Measurements from ENCODE around the gene SF3A1. TPM values are rescaled to one million over a fixed set of nuclear protein-coding genes. Genes with fewer than 3 reads are reported as not detected.

Gene SF3A1
- total RNA-seq, 1 experiment from 2014 or later = 272 TPM

GRCh38 chr22:30354644-30355043, 2.0 kb downstream of the SF3A1 start (continued):
- TF ChIP-seq ZNF512 (CRISPR knock-in tag; IDR thresholded peaks at IDR 0.05; ENCODE audit: borderline replicate concordance) = no peak
- TF ChIP-seq ATF1 (CRISPR knock-in tag; IDR thresholded peaks at IDR 0.05) = no peak
- no peak for TF ChIP-seq PRDM15 (CRISPR knock-in tag; IDR thresholded peaks at IDR 0.05)
- no peak for TF ChIP-seq ZNF138 (CRISPR knock-in tag; conservative IDR thresholded peaks at IDR 0.05)
- TF ChIP-seq CTCF (IDR thresholded peaks at IDR 0.05) = no peak
- no peak for TF ChIP-seq CREM (CRISPR knock-in tag; IDR thresholded peaks at IDR 0.05)
- no peak for TF ChIP-seq ZSCAN18 (CRISPR knock-in tag; IDR thresholded peaks at IDR 0.05)

- no peaks in the 10 kb centered on the region for H3K27me3 Mint-ChIP-seq (ENCODE audit: low read depth)
- no peak overlapping the region for H3K27ac Mint-ChIP-seq
- peaks cover 55% of the 10 kb centered on the region for H3K36me3 Mint-ChIP-seq
- CTCF ChIA-PET = no interaction called here
- no peak for TF ChIP-seq ZMAT4 (CRISPR knock-in tag; IDR thresholded peaks at IDR 0.05)
- no peak for TF ChIP-seq MYBL2 (CRISPR knock-in tag; IDR thresholded peaks at IDR 0.05)
- TF ChIP-seq PRRX2 (CRISPR knock-in tag; IDR thresholded peaks at IDR 0.05) = no peak
- no peak for TF ChIP-seq PRDM15 (CRISPR knock-in tag; IDR thresholded peaks at IDR 0.05)
- no peak for TF ChIP-seq NFE2L1 (CRISPR knock-in tag; IDR thresholded peaks at IDR 0.05)
- no peak for TF ChIP-seq TEAD1 (CRISPR knock-in tag; IDR thresholded peaks at IDR 0.05)
- no peak for TF ChIP-seq ZNF219 (CRISPR knock-in tag; IDR thresholded peaks at IDR 0.05; ENCODE audit: borderline replicate concordance)
- no peak for DNase-seq (ENCODE audit: low spot score)
- H3K4me3 Mint-ChIP-seq = no peak overlapping the region
- POLR2A ChIA-PET = no interaction called here
- H3K9me3 Mint-ChIP-seq = no peaks in the 10 kb centered on the region
- peaks cover 12% of the 10 kb centered on the region for H3K4me1 Mint-ChIP-seq
- no peak for ATAC-seq
Measured at GRCh38 chr22:30351226-30351625, 5.5 kb downstream of the SF3A1 start.
